KMS-11 (cell line): Measurements from ENCODE around the gene GRK6.

Source experiments
- H2AFZ ChIP-seq: fragments of 200-600 bp; sonication (generic); 2 replicates; pipeline ENCODE4 v1.6.1; 2016; ENCODE audit warnings: antibody characterized with exemption, mixed run types, low read depth
- H3K27ac ChIP-seq: fragments of 200-600 bp; sonication (generic); 2 replicates; pipeline ENCODE4 v1.6.1; 2016; ENCODE audit warnings: mild to moderate bottlenecking, mixed run types
- H3K27me3 ChIP-seq: fragments of 200-600 bp; sonication (generic); 2 replicates; pipeline ENCODE4 v1.6.1; 2017; ENCODE audit warnings: mild to moderate bottlenecking, low read depth, mixed run types, moderate library complexity; ENCODE audit not compliant: insufficient read depth
- H3K36me3 ChIP-seq: fragments of 200-600 bp; sonication (generic); 2 replicates; pipeline ENCODE4 v1.6.1; 2017; ENCODE audit warnings: mild to moderate bottlenecking, mixed run types; ENCODE audit not compliant: insufficient read depth
- H3K4me1 ChIP-seq: fragments of 200-600 bp; sonication (generic); 2 replicates; pipeline ENCODE4 v1.6.1; 2016; ENCODE audit warnings: mild to moderate bottlenecking, low read depth, mixed run types; ENCODE audit not compliant: poor library complexity, severe bottlenecking
- H3K4me2 ChIP-seq: fragments of 200-600 bp; sonication (generic); 2 replicates; pipeline ENCODE4 v1.7.0; 2016; ENCODE audit warnings: mild to moderate bottlenecking, mixed run types
- H3K4me3 ChIP-seq: fragments of 200-600 bp; sonication (generic); IDR thresholded peaks from 2 replicates; pipeline ENCODE4 v1.6.1; 2017; ENCODE audit warnings: low read depth, low read length, mixed read lengths; ENCODE audit not compliant: insufficient read depth
- H3K79me2 ChIP-seq: fragments of 200-600 bp; sonication (generic); 2 replicates; pipeline ENCODE4 v1.6.1; 2016; ENCODE audit warnings: low read depth, mixed run types; ENCODE audit not compliant: insufficient read depth
- H3K9ac ChIP-seq: fragments of 200-600 bp; sonication (generic); 2 replicates; pipeline ENCODE4 v1.6.1; 2016; ENCODE audit warnings: mild to moderate bottlenecking, mixed run types
- H4K20me1 ChIP-seq: fragments of 200-600 bp; sonication (generic); 2 replicates; pipeline ENCODE4 v1.6.1; 2016; ENCODE audit warnings: mild to moderate bottlenecking, mixed run types; ENCODE audit not compliant: insufficient read depth
- CTCF ChIP-seq: fragments of 200-600 bp; sonication (generic); conservative IDR thresholded peaks from 2 replicates; pipeline ENCODE4 v1.6.1; 2017; ENCODE audit warnings: low read depth, mild to moderate bottlenecking, antibody characterized with exemption, low read length, moderate library complexity, mixed read lengths

Gene GRK6

DNA sequence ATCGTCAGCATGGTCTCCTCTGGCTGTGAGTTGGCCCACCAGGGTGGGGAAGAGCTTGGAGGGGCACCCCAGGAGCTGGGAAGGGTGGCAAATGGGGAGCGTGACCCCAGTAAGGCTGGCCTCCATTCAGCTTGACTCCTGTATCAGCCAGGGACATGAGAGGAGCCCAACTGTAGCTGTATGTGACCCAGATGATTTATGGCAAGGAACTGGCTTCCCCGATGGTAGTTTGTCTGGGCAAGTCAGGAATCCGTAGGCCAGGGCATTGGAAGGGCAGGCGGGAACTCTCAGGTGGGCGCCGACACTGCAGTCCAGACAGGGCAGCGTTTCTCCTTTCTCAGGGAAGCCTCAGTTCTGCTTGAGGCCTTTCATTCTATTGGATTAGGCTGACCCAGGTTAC is 39.9 kb upstream of the GRK6 start:
- no peaks in the 10 kb centered on the region for H4K20me1 ChIP-seq
- H3K79me2 ChIP-seq, result no peaks in the 10 kb centered on the region
- H3K27ac ChIP-seq, result no peak overlapping the region
- no peaks in the 10 kb centered on the region; the same call in 1 of the 2 replicates for H3K27me3 ChIP-seq
- H3K4me1 ChIP-seq, result no peaks in the 10 kb centered on the region
- H3K9ac ChIP-seq, result no peak overlapping the region
- no peak overlapping the region for H2AFZ ChIP-seq
- no peak overlapping the region for H3K4me3 ChIP-seq
- TF ChIP-seq CTCF, result no peak
- H3K36me3 ChIP-seq, result no peaks in the 10 kb centered on the region
- no peak overlapping the region for H3K4me2 ChIP-seq

DNA sequence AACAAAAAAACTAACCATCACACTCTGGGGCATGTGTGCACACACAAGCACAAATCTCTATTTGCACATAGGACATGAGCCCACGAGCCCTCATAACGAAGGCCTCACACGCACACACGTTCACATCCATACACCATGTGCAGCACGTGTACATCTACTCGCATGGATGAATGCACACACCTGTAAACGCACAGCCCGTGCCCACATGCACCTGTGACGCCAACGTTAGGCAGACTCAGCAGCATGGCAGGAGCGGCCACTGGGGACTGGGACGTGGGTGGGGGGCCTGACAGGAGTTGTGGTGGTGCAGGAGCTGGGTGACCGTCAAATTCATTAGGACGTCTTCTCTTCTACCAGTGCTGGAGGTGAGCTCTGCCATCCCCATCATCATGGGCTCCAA is 39.1 kb upstream of the GRK6 start:
- no peak overlapping the region for H3K4me2 ChIP-seq

DNA sequence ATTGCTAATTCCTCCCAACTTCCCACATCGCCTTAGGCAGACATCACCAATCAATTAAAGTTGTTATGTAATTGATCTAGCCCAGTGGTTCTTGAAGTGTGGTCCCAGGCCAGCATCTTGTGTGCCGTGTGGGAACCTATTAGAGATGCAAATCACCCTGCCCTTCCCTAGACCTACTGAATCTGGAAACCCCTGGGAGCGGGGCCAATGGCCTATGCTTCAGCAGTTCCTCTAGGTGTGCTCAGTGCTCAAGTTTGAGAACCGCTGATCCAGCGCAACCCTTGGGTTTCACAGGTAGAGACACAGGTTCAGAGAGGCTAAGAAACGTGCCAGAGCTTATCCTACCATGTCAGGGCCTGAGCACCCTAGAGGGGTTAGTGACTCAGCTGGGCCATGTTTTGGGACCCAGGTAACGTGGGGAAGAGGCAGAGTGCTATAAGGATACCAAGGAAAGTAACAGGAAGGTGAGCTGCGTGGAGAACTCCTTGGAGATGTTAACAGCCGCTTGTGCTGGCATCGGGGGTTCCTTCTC is 37.9 kb upstream of the GRK6 start:
- no peak overlapping the region for H3K27ac ChIP-seq
- no peak overlapping the region for H3K4me2 ChIP-seq
- no peak overlapping the region for H3K4me3 ChIP-seq
- no peak for TF ChIP-seq CTCF
- no peaks in the 10 kb centered on the region for H3K36me3 ChIP-seq
- no peak overlapping the region for H2AFZ ChIP-seq
- no peaks in the 10 kb centered on the region; the same call in 1 of the 2 replicates for H3K27me3 ChIP-seq
- H3K4me1 ChIP-seq, result no peaks in the 10 kb centered on the region
- no peaks in the 10 kb centered on the region for H4K20me1 ChIP-seq
- H3K79me2 ChIP-seq, result no peaks in the 10 kb centered on the region
- H3K9ac ChIP-seq, result no peak overlapping the region

More for the DNA sequence above, 39.1 kb upstream of the GRK6 start:
- no peak overlapping the region for H2AFZ ChIP-seq
- no peak overlapping the region for H3K9ac ChIP-seq
- H3K36me3 ChIP-seq, result no peaks in the 10 kb centered on the region
- no peak overlapping the region for H3K4me3 ChIP-seq
- H3K4me1 ChIP-seq, result no peaks in the 10 kb centered on the region
- H3K79me2 ChIP-seq, result no peaks in the 10 kb centered on the region
- TF ChIP-seq CTCF, result no peak
- no peak overlapping the region for H3K27ac ChIP-seq
- H4K20me1 ChIP-seq, result no peaks in the 10 kb centered on the region
- no peaks in the 10 kb centered on the region; the same call in 1 of the 2 replicates for H3K27me3 ChIP-seq

DNA sequence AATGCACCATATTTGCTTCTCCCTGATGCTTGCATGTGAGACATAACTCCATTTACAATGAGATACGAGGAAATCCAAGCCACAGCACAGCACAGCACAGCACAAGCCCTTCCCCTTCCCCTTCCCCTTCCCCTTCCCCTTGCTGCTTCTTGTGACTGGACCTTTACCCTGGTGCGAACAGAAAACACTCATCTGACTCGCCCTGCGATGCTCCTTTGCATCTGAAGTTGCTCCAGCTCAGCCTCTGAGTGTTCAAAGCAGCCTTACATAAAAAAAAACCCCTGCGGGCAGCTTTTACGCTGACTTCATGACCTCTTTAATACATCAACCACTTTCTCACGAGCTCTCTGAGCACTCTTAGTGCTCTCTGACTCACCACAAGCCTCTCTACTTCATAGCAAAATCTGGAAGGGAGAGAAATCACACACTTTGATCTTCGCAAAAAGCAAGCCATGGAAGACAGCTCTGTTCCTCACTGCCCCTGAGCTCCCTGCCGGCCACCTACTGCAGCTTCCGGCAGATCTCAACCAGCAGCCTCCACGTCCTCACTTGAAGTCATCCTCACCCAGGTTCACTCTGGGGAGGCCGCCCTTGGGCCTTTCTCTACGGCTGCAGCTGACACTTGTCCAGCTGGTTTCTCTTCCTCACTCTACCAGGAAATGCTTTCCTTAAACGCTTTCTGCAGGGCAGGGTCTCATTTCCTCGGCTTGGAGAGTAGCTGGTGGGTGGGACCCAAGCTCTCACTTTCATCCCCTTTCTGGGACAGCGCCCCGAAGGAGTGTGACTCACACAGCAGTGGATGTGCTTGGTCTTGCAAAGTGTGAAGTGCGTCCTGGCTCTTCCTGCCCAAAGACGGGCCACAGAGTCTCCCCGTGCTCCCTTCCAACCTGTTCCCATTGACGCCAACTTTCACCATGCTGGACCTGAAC is 37.0 kb upstream of the GRK6 start:
- Histone ChIP-seq H3K4me2 (no peak overlapping the region), H3K27ac (no peak overlapping the region)

More for the DNA sequence above, 37.0 kb upstream of the GRK6 start:
- Histone ChIP-seq H4K20me1 (no peaks in the 10 kb centered on the region), H3K79me2 (no peaks in the 10 kb centered on the region), H3K4me1 (no peaks in the 10 kb centered on the region), H2AFZ (no peak overlapping the region; the same call in 1 of the 2 replicates), H3K9ac (no peak overlapping the region), H3K4me3 (no peak overlapping the region), H3K36me3 (no peaks in the 10 kb centered on the region), H3K27me3 (no peaks in the 10 kb centered on the region; the same call in 1 of the 2 replicates)
- TF ChIP-seq CTCF, result no peak
